Activated T-helper 1 cell treated with Interleukin-2 at 50 U/mL for 16 hours (primary cell): ENCODE measurements around the gene MIX23.

Source experiments
- DNase-seq: peaks from one replicate; pipeline ENCODE4 v3.0.0-alpha.2; 2020; ENCODE audit warnings: low read depth

The MIX23 gene

GRCh38 chr3:122382888-122383666 is at the start of gene MIX23:
MIX23 (minus strand) TSS chr3:122383231; CDS start chr3:122383224, 7 bp downstream.
- DNase-seq, result peak; percentile 70

DNA sequence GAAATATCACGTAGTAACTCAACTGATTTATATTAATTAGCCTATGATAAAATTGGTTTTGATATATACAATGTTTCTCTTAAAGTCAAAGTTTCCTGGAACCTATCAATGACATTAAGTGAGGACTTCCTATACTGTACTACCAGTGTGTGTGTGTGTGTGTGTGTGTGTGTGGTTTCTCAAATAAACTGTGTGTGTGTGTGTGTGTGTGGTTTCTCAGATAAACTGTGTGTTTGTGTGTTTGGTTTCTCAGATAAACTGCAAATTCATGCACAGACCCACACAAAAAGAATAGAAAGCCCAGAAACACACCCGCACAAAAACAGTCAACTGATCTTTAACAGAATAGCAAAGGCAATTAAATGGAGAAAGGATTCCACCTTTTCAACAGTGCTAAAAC is 47.3 kb upstream of the MIX23 start:
- no peak for DNase-seq

DNA sequence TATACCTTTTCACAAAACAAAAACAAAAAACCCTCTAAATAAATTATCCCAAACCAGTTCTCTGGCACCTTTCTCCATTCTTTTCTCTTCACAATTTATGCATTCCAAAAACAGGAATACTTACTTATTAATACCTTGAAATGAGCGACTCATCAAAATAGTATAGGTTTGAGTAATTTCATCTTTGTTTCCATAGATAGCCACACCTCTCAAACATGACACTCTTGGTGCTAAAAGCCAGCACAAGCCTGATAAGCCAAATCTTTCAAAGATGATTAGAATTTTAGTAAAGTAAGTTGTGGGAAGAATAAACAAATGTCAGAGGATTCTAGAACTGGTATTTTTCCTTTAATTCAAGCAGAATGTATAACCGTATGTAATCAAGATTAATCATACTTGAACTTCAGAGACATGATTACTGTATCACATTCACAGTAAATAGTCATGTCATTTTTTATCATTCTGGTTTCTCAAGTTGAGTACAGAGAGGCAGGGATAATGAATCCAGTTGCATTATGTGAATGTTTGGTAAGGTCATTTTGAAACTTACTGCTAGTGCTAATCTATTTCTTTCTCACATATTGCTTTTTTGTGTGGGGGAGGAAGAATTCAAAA is 44.9 kb upstream of the MIX23 start:
- no peak for DNase-seq

DNA sequence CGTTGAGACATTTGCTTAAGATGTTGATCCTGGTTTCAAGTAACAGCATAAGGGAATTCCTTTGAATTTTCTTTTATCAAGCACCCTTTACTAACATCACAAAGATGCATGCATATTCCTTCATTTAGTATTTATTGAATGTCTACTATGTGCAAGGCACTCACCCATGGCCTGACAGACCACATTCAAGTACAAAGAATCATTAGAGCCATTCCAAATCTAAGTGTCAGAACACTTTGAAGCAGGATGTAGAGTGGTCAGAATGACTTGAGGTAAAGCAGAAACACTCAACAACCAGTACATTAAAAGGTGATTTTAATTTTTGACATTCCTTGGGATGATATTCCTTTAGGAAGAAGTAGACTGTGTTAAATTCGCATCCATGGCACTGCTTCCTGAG is 38.8 kb upstream of the MIX23 start:
- DNase-seq, result no peak

- no peak for DNase-seq
These were observed 38.1 kb upstream of the MIX23 start for GRCh38 chr3:122421101-122421500.

GRCh38 chr3:122416966-122417365 is 33.9 kb upstream of the MIX23 start:
- DNase-seq, result no peak

DNA sequence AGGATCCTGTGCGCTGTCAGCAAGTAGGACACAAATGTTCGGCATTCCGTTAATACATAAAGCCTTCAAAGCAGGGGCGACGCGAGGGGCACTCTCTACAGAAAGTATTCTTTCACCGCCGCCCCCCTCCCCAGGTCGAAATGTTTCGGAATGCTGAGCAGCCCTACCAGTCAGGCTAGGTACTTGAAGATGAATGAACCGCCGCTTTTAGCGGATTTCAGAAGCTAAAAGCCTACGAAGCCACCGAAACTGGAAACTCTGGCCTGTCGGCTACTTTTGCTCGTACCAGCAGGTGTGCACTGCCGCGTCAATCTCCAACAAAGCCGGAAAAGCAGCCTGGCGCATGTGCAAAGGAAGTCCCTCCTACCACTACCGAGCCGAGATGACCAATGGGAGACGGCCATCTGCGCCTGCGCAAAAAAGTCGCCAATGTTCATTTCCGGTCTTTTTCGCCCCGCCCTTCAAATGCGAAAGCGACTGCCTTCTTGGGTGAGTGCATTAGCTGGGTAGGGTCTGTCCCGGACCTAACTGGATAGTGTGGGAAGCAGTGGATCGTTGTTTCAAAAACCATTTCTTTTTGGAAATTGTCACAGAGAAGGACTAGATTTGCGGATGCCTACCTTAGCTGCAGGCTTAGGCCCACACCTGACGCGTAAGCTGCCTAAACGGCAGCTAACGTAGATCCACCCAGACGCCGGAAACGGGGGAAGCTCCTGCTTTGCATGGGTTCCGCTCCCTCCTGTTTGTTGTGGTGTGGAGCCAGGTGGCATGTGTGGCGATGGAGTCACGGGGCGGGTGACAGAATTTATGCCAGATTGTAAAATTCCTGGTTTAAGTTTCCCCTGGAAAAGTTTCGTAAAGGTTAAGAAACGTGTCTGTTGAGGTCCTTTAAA is 33.0 kb upstream of the MIX23 start, which contains the start of gene WDR5B:
TSS of gene WDR5B (minus strand) at position 301 of the 893 bp plus-strand sequence. CDS start 534 bp downstream, outside the sequence.
- peak; percentile 96 for DNase-seq

DNA sequence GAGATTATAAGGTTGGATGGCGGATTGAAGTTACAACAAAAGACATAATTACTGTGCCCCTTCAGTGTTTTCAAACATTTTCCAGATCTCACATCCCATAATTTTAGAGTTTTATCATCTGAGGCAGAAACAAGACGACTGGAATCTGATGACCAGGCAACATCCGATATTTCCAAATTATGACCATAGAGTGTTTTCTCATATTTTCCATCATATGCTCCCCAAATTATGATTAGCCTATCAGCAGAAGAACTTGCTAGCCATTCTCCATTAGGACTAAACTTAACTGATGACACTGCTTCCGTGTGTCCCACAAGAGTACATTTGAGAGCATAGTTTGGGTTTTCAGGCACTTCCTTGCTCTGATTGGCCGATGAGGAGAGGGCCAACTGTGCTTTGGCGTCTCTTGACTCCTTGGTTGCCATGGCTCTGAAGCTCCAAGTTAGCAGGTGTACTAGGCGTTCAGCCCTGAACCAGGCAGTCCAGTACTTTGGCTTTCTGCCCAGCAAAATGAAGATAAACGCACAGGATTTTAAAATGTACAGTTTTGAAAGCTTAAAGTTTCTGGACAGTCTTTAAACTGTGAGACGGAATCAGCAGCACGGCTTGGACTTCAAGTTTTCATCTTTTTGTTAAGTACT is 32.2 kb upstream of the MIX23 start:
- no peak for DNase-seq

DNA sequence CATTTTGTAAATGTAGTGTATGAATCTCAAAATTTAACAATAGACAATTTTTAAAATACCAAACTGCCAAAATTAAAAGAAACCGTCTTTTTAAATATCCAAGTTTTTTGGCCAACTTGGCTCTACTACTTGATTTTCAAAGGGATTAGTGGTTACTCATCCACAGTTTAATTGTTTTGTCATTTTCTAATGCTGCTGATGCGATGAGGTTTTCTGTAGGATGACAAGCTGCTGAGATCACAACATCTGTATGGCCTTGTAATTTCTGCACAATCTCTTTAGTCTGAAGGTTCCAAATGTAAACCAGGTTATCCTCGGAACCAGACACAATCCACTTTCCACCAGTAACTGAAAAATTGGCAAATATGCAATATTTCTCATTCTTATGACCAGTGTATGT is 31.4 kb upstream of the MIX23 start:
- DNase-seq, result no peak

DNA sequence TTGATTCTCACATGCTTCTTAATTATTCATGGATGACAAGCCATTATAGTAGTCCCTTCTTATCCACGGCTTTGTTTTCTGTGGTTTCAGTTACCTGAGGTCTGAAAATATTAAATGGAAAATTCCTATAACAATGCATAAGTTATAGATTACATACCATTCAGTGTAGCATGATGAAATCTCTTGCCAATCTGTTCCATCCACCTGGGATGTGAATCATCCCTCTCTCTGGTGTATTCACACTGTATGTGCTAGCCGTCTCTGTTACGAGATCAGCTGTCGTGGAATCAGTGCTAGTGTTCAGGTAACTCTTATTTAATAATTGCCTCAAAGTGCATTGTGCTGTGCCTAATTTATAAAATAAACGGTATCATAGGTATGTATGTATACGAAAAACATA is 27.6 kb upstream of the MIX23 start:
- DNase-seq, result no peak

GRCh38 chr3:122410111-122410510 is 27.1 kb upstream of the MIX23 start:
- no peak for DNase-seq

GRCh38 chr3:122409446-122409845 is 26.4 kb upstream of the MIX23 start:
- DNase-seq, result no peak

DNA sequence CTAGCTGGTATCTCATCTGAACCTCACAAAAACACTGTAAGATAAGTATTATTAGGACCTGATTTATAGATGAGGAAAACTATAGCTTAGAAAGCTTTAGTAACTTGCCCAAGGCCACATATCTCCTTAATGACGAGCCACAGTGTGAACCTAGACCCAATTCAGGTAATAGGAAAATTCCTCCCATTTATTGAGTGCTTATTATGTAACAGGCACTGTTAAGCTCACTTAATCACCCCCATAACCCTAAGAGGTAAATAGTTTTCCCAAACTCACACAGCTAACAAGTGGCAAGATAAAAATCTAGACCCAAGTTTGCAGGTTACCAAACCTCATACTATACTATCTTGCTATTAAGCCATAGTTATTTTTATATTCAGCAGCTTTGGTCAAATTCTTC is 24.9 kb upstream of the MIX23 start:
- no peak for DNase-seq

DNA sequence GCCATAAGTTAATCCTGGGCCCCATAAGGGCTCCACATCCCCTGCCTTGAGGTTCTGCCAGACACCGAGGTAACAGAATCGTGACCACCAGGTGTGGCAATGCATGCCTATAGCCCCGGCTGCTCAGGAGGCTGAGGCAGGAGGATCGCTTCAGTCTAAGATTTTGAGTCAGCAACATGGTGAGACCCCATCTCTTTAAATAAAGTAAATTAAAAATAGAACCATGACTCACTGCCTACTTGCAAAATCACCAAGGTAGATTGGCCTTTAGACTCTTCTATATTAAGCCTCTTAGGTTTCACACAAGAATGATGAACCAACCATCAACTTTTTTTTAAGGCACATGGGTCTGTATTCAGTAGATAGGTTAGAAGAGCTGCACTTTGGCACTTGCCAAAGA is 23.2 kb upstream of the MIX23 start:
- no peak for DNase-seq

GRCh38 chr3:122405015-122405414 is 22.0 kb upstream of the MIX23 start:
- no peak for DNase-seq

- no peak for DNase-seq
These were observed 20.5 kb upstream of the MIX23 start for GRCh38 chr3:122403489-122403888.

- DNase-seq, result no peak
These were observed 15.9 kb upstream of the MIX23 start for GRCh38 chr3:122398920-122399319.

- DNase-seq, result no peak
These were observed 14.2 kb upstream of the MIX23 start for GRCh38 chr3:122397201-122397600.

GRCh38 chr3:122396511-122396910 is 13.5 kb upstream of the MIX23 start:
- no peak for DNase-seq

- no peak for DNase-seq
These were observed 12.6 kb upstream of the MIX23 start for GRCh38 chr3:122395582-122395981.

- no peak for DNase-seq
These were observed 11.1 kb upstream of the MIX23 start for GRCh38 chr3:122394173-122394572.
